ENCODE results near the gene HLA-DOB. TPM values are rescaled to one million over a fixed set of nuclear protein-coding genes. Genes with fewer than 3 reads are reported as not detected.

HLA-DOB gene
- total RNA-seq, 2 experiments from 2014 or later: 1.3 to 1.7 TPM

GRCh38 chr6:32852844-32853540 lies 36.2 kb upstream of the HLA-DOB start:
- POLR2A ChIA-PET: interaction anchor here (0.9 to 7.6 kb wide), 8 partner anchors 11 to 1312 kb away, joined by 3 to 313 read pairs (median 4); partner anchors contain the start of genes BRD2, DDX39B, PSMB8 and TAP2
- peak overlapping the region; percentile 99 for H3K4me3 Mint-ChIP-seq
- intact Hi-C loops (cut with micrococcal nuclease): loop anchor here (1.0 to 10.0 kb wide), 4 partner anchors 9 to 1278 kb away; partner anchors contain the start of genes GPSM3, LTA, PBX2 and PSMB8
- H3K9me3 Mint-ChIP-seq: no peaks in the 10 kb centered on the region
- DNase-seq: peak; percentile 77
- peaks cover 82% of the 10 kb centered on the region for H3K36me3 Mint-ChIP-seq
- H3K4me1 Mint-ChIP-seq (ENCODE audit: low read depth): peaks cover 55% of the 10 kb centered on the region
- CTCF ChIA-PET: interaction anchor here (0.7 to 19.8 kb wide), 11 partner anchors 11 to 132 kb away, joined by 3 to 917 read pairs (median 4); partner anchors contain the start of genes BRD2, PSMB8 and TAP2
- H3K27me3 Mint-ChIP-seq: no peaks in the 10 kb centered on the region
- peak overlapping the region; percentile 98 for H3K27ac Mint-ChIP-seq

- peak overlapping the region; percentile 98 for H3K27ac Mint-ChIP-seq
- intact Hi-C loops (cut with micrococcal nuclease): loop anchor here (5.0 to 10.0 kb wide), 2 partner anchors 660 to 1277 kb away; partner anchors contain the start of genes GPSM3, LTA, PBX2 and TNF
- peaks cover 82% of the 10 kb centered on the region for H3K36me3 Mint-ChIP-seq
- H3K4me3 Mint-ChIP-seq: peak overlapping the region; percentile 99
- DNase-seq: peak; percentile 54
- POLR2A ChIA-PET: interaction anchor here (1.0 to 7.6 kb wide), 6 partner anchors 11 to 577 kb away, joined by 4 to 313 read pairs (median 10); partner anchors contain the start of genes BRD2, PSMB8 and TAP2
- CTCF ChIA-PET: interaction anchor here (0.8 to 19.8 kb wide), 5 partner anchors 10 to 26 kb away, joined by 4 to 917 read pairs (median 7); partner anchors contain the start of genes PSMB8 and TAP2
- peaks cover 55% of the 10 kb centered on the region for H3K4me1 Mint-ChIP-seq (ENCODE audit: low read depth)
- H3K27me3 Mint-ChIP-seq: no peaks in the 10 kb centered on the region
- H3K9me3 Mint-ChIP-seq: no peaks in the 10 kb centered on the region
These were observed 35.4 kb upstream of the HLA-DOB start for GRCh38 chr6:32852018-32852843.

GRCh38 chr6:32851025-32851424 lies 34.2 kb upstream of the HLA-DOB start:
- peak overlapping the region; percentile 99 for H3K4me3 Mint-ChIP-seq
- POLR2A ChIA-PET: interaction anchor here (1.9 to 2.0 kb wide), 2 partner anchors 13 to 120 kb away, joined by 8 to 11 read pairs; partner anchors contain the start of gene TAP2
- H3K9me3 Mint-ChIP-seq: no peaks in the 10 kb centered on the region
- intact Hi-C loops (cut with micrococcal nuclease): loop anchor here (5.0 to 10.0 kb wide), 2 partner anchors 659 to 1276 kb away; partner anchors contain the start of genes GPSM3, LTA, PBX2 and TNF
- peaks cover 53% of the 10 kb centered on the region for H3K4me1 Mint-ChIP-seq (ENCODE audit: low read depth)
- H3K27ac Mint-ChIP-seq: peak overlapping the region; percentile 98
- H3K27me3 Mint-ChIP-seq: no peaks in the 10 kb centered on the region
- DNase-seq: no peak
- CTCF ChIA-PET: interaction anchor here (0.7 to 3.7 kb wide), 5 partner anchors 9 to 134 kb away, joined by 3 to 41 read pairs (median 6); partner anchors contain the start of gene TAP2
- peaks cover 86% of the 10 kb centered on the region for H3K36me3 Mint-ChIP-seq

- ChIA-PET CTCF (interaction anchor here (1.0 to 3.7 kb wide), 2 partner anchors 11 to 84 kb away, joined by 3 to 41 read pairs; partner anchors contain the start of gene TAP2), POLR2A (interaction anchor here (0.9 kb wide), 1 partner anchor 122 kb away, joined by 3 read pairs; no protein-coding TSS in a partner anchor)
- Mint-ChIP-seq H3K4me3 (peak overlapping the region; percentile 38), H3K27me3 (no peaks in the 10 kb centered on the region), H3K27ac (peak overlapping the region; percentile 65), H3K9me3 (no peaks in the 10 kb centered on the region), H3K4me1 (ENCODE audit: low read depth) (peaks cover 49% of the 10 kb centered on the region), H3K36me3 (peaks cover 85% of the 10 kb centered on the region)
- intact Hi-C loops (cut with micrococcal nuclease): no loop called here
- no peak for DNase-seq
These were observed 32.3 kb upstream of the HLA-DOB start for GRCh38 chr6:32849126-32849525.

- ChIA-PET POLR2A (interaction anchor here (2.1 to 8.2 kb wide), 2 partner anchors 10 to 124 kb away, joined by 9 to 133 read pairs; partner anchors contain the start of genes BRD2 and TAP2), CTCF (interaction anchor here (11.9 kb wide), 1 partner anchor 15 kb away, joined by 917 read pairs; the partner anchor contains the start of genes PSMB9 and TAP1)
- Mint-ChIP-seq H3K4me1 (ENCODE audit: low read depth) (peaks cover 49% of the 10 kb centered on the region), H3K9me3 (no peaks in the 10 kb centered on the region), H3K27me3 (no peaks in the 10 kb centered on the region), H3K36me3 (peaks cover 95% of the 10 kb centered on the region), H3K4me3 (peak overlapping the region; percentile 43), H3K27ac (peak overlapping the region; percentile 65)
- intact Hi-C loops (cut with micrococcal nuclease): no loop called here
- DNase-seq: no peak
These were observed 31.0 kb upstream of the HLA-DOB start for GRCh38 chr6:32847795-32848194.

GRCh38 chr6:32847004-32847403 lies 30.2 kb upstream of the HLA-DOB start:
- intact Hi-C loops (cut with micrococcal nuclease): no loop called here
- Mint-ChIP-seq H3K36me3 (peaks cover 95% of the 10 kb centered on the region), H3K4me1 (ENCODE audit: low read depth) (peaks cover 54% of the 10 kb centered on the region), H3K4me3 (peak overlapping the region; percentile 43), H3K27me3 (no peaks in the 10 kb centered on the region), H3K27ac (peak overlapping the region; percentile 65), H3K9me3 (no peaks in the 10 kb centered on the region)
- CTCF ChIA-PET: interaction anchor here (2.6 to 11.9 kb wide), 2 partner anchors 16 to 106 kb away, joined by 9 to 917 read pairs; partner anchors contain the start of genes HLA-DMA, PSMB9 and TAP1
- POLR2A ChIA-PET: interaction anchor here (2.1 to 8.2 kb wide), 2 partner anchors 9 to 125 kb away, joined by 9 to 133 read pairs; partner anchors contain the start of genes BRD2 and TAP2
- DNase-seq: no peak

GRCh38 chr6:32845384-32845884 lies 28.6 kb upstream of the HLA-DOB start:
- H3K9me3 Mint-ChIP-seq: no peaks in the 10 kb centered on the region
- DNase-seq: peak; percentile 72
- H3K36me3 Mint-ChIP-seq: peaks cover 94% of the 10 kb centered on the region
- intact Hi-C loops (cut with micrococcal nuclease): loop anchor here (2.0 kb wide), 1 partner anchor 427 kb away; the partner anchor contains the start of gene RPS18
- peaks cover 60% of the 10 kb centered on the region for H3K4me1 Mint-ChIP-seq (ENCODE audit: low read depth)
- CTCF ChIA-PET: interaction anchor here (0.8 to 11.9 kb wide), 6 partner anchors 17 to 139 kb away, joined by 4 to 917 read pairs (median 7); partner anchors contain the start of genes HLA-DMA, PSMB9 and TAP1
- H3K27ac Mint-ChIP-seq: peak overlapping the region; percentile 100
- H3K27me3 Mint-ChIP-seq: no peaks in the 10 kb centered on the region
- H3K4me3 Mint-ChIP-seq: peak overlapping the region; percentile 97
- POLR2A ChIA-PET: interaction anchor here (0.9 to 9.8 kb wide), 16 partner anchors 7 to 1106 kb away, joined by 3 to 313 read pairs (median 3); partner anchors contain the start of genes BRD2, HLA-DMA, MSH5 and PSMB9

- Mint-ChIP-seq H3K27me3 (no peaks in the 10 kb centered on the region), H3K4me1 (ENCODE audit: low read depth) (peaks cover 60% of the 10 kb centered on the region), H3K36me3 (peaks cover 94% of the 10 kb centered on the region), H3K9me3 (no peaks in the 10 kb centered on the region), H3K27ac (peak overlapping the region; percentile 100), H3K4me3 (peak overlapping the region; percentile 97)
- DNase-seq: no peak
- intact Hi-C loops (cut with micrococcal nuclease): loop anchor here (1.0 to 5.0 kb wide), 6 partner anchors 8 to 1108 kb away; partner anchors contain the start of genes CLIC1, CUTA, RING1 and RPS18
- ChIA-PET CTCF (interaction anchor here (0.8 to 11.9 kb wide), 5 partner anchors 18 to 140 kb away, joined by 5 to 917 read pairs (median 9); partner anchors contain the start of genes HLA-DMA, PSMB9 and TAP1), POLR2A (interaction anchor here (0.6 to 9.8 kb wide), 17 partner anchors 10 to 1105 kb away, joined by 3 to 313 read pairs (median 3); partner anchors contain the start of genes BRD2, HLA-DMA, MSH5 and PSMB9)
These were observed 28.1 kb upstream of the HLA-DOB start for GRCh38 chr6:32844839-32845383.

- Mint-ChIP-seq H3K36me3 (peaks cover 90% of the 10 kb centered on the region), H3K27ac (peak within 1 kb of the TSS; percentile 100), H3K4me3 (peak within 1 kb of the TSS; percentile 97), H3K9me3 (no peaks in the 10 kb centered on the region), H3K4me1 (ENCODE audit: low read depth) (peaks cover 63% of the 10 kb centered on the region), H3K27me3 (no peaks in the 10 kb centered on the region)
- DNase-seq: peak; percentile 99
- intact Hi-C loops (cut with micrococcal nuclease): loop anchor here (1.0 to 5.0 kb wide), 6 partner anchors 9 to 1107 kb away; partner anchors contain the start of genes CLIC1, CUTA, RING1 and RPS18
- CTCF ChIA-PET: interaction anchor here (0.8 to 11.9 kb wide), 6 partner anchors 18 to 140 kb away, joined by 3 to 917 read pairs (median 7); partner anchors contain the start of genes HLA-DMA, PSMB9 and TAP1
- POLR2A ChIA-PET: interaction anchor here (0.6 to 9.8 kb wide), 15 partner anchors 10 to 1105 kb away, joined by 3 to 313 read pairs (median 3); partner anchors contain the start of genes BRD2, MSH5, PSMB9 and TAP1
These were observed 27.4 kb upstream of the HLA-DOB start, which contains the start of gene PSMB8 for GRCh38 chr6:32843979-32844838. Gene PSMB8 (minus strand): TSS chr6:32844047. CDS start chr6:32843996, 51 bp downstream.

Measured in activated CD4-positive, alpha-beta memory T cell treated with anti-CD3 and anti-CD28 coated beads for 36 hours (primary cell).